Bronchial epithelial cell (primary cell): ENCODE measurements around the gene SNX32. TPM values are rescaled to one million over a fixed set of nuclear protein-coding genes. Genes with fewer than 3 reads are reported as not detected.
A peak's percentile ranks its signal among the peaks of the same experiment; 100 is the strongest.

Experiments used
- DNase-seq: peaks from one replicate; pipeline ENCODE4 v3.0.0-alpha.2; 2010; ENCODE audit warnings: low read depth
- FAIRE-seq: peaks from 2 replicates; lab custom pipeline; 2011; peaks lifted over from hg19 to GRCh38; lab: Jason Lieb, UNC
- H3K27me3 ChIP-seq: 2 replicates; pipeline ENCODE4 v1.5.1; 2011; ENCODE audit warnings: low read length; ENCODE audit not compliant: control insufficient read depth, insufficient read depth
- H3K36me3 ChIP-seq: 2 replicates; pipeline ENCODE4 v1.5.1; 2011; ENCODE audit warnings: low read length; ENCODE audit not compliant: control insufficient read depth, insufficient read depth
- H3K4me3 ChIP-seq: 2 replicates; pipeline ENCODE4 v1.5.1; 2011; ENCODE audit warnings: mild to moderate bottlenecking, low read depth, low read length, control low read depth
- CTCF ChIP-seq: IDR thresholded peaks from 2 replicates; pipeline ENCODE4 v1.5.1; 2011; ENCODE audit warnings: mild to moderate bottlenecking, moderate library complexity, low read length, control low read depth, inconsistent platforms; ENCODE audit not compliant: insufficient read depth, severe bottlenecking
- total RNA-seq: library from RNA; depleted of rRNA; stranded (reverse); fragments of >200 nt; gene quantifications from 2 replicates; pipeline ENCODE4 v1.2.1, GENCODE V29; 2014

SNX32 gene
- total RNA-seq, 1 donor from 2014 or later, result not detected

- no peak for TF ChIP-seq CTCF
- DNase-seq, result no peak
- H3K4me3 ChIP-seq, result no peak overlapping the region
- no peak for FAIRE-seq
- H3K36me3 ChIP-seq, result peaks cover 15% of the 10 kb centered on the region
- H3K27me3 ChIP-seq, result no peaks in the 10 kb centered on the region
Observed at GRCh38 chr11:65894034-65894591, 60.4 kb downstream of the SNX32 start.

GRCh38 chr11:65895482-65895981 is 61.8 kb downstream of the SNX32 start:
- FAIRE-seq, result no peak

GRCh38 chr11:65896034-65896999 is 62.6 kb downstream of the SNX32 start:
- TF ChIP-seq CTCF, result no peak
- Histone ChIP-seq H3K36me3 (peaks cover 15% of the 10 kb centered on the region), H3K27me3 (no peaks in the 10 kb centered on the region), H3K4me3 (no peak overlapping the region)
- FAIRE-seq (no peak), DNase-seq (no peak)

More at GRCh38 chr11:65895482-65895981, 61.8 kb downstream of the SNX32 start:
- no peak for TF ChIP-seq CTCF
- Histone ChIP-seq H3K36me3 (peaks cover 15% of the 10 kb centered on the region), H3K27me3 (no peaks in the 10 kb centered on the region), H3K4me3 (no peak overlapping the region)
- DNase-seq, result no peak

- FAIRE-seq (no peak), DNase-seq (no peak)
- no peak for TF ChIP-seq CTCF
- H3K4me3 ChIP-seq, result no peak overlapping the region
- H3K36me3 ChIP-seq, result peaks cover 15% of the 10 kb centered on the region
- H3K27me3 ChIP-seq, result no peaks in the 10 kb centered on the region
Observed at GRCh38 chr11:65897020-65897471, 63.3 kb downstream of the SNX32 start.

GRCh38 chr11:65898656-65899355 is 65.0 kb downstream of the SNX32 start:
- Histone ChIP-seq H3K4me3 (peak overlapping the region; percentile 100), H3K36me3 (peaks cover 15% of the 10 kb centered on the region), H3K27me3 (no peaks in the 10 kb centered on the region)
- FAIRE-seq, result no peak
- DNase-seq, result peak; percentile 67
- TF ChIP-seq CTCF, result no peak
